ENCODE data around the gene RSRC2.

GRCh38 chr12:122473543-122474323 lies 53.0 kb downstream of the RSRC2 start:
- no peak for TF ChIP-seq POLR2A (IDR thresholded peaks at IDR 0.05; ENCODE audit: low read length)
- TF ChIP-seq GATA1 (IDR thresholded peaks at IDR 0.05; ENCODE audit: low read depth, low read length), result no peak

Measured in erythroblast (primary cell).